ENCODE results near the gene BTRC. TPM values are rescaled to one million over a fixed set of nuclear protein-coding genes. Genes with fewer than 3 reads are reported as not detected.
"Not testable (repeated sequence)": the region's sequence is repeated elsewhere in the genome, so short reads cannot be mapped to it uniquely, and the experiment has no call there.

BTRC gene
- 10 to 100 TPM; 14.3 to 14.8 TPM for total RNA-seq

DNA sequence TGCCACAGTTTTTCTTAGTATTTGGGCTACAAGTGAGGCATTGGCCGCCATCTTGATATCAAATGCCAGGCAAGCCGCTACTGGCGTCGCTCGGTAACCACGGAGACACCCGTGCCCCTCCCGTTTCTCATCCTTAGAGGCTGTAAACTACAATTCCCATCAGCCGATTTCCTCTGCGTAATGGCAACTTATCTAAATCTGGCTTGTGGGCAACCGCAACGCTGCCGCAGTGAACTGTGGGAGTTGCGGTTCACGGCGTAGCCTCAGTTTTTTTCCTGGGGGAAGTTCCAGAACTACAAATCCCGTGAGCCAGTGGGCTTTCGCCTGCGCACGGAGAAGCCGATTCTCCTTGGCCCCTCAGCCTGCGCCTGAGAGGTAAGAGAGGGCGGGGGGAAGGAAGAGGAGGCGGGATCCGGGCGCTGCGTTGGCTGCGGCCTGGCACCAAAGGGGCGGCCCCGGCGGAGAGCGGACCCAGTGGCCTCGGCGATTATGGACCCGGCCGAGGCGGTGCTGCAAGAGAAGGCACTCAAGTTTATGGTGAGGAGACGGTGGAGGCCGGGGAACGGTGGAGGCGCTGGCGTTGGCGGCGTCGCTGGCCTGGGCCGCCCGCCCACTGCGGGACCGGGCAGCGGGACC lies at the start of gene BTRC:
Gene BTRC (plus strand): TSS at position 474 of the 636 bp plus-strand sequence. CDS start 16 bp downstream, at position 490.
- CTCF ChIA-PET: no interaction called here
- peaks cover 27% of the 10 kb centered on the region for H3K4me1 Mint-ChIP-seq
- POLR2A ChIA-PET: no interaction called here
- H3K4me3 Mint-ChIP-seq: peak within 1 kb of the TSS; percentile 90
- H3K9me3 Mint-ChIP-seq: no peaks in the 10 kb centered on the region
- peaks cover 15% of the 10 kb centered on the region for H3K27me3 Mint-ChIP-seq
- DNase-seq: peak; percentile 98
- H3K27ac Mint-ChIP-seq: peak within 1 kb of the TSS; percentile 96
- H3K36me3 Mint-ChIP-seq (ENCODE audit: low read depth): peaks cover 6% of the 10 kb centered on the region

DNA sequence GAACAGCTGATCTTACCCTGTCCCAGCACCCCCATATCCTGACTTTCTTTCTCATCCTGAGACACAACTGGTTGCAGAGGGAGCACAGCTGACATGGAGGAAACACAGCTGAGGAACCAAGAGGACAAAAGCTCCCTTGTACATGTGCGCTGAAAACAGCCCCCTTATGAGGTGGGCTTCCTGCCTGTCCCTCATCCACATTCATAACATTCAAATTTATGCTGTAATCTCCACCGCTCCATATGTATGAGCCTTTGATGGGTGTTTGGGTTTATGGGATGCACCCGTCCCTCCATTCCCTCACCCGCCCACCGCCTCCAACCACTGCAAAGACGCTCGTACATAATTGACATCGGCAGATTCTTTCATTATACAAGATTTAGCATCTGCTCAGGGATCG lies 49.6 kb upstream of the BTRC start:
- ChIA-PET CTCF (no interaction called here), POLR2A (no interaction called here)
- Mint-ChIP-seq H3K27ac (no peak overlapping the region), H3K4me3 (no peak overlapping the region), H3K27me3 (peaks cover 28% of the 10 kb centered on the region), H3K9me3 (no peaks in the 10 kb centered on the region), H3K4me1 (no peaks in the 10 kb centered on the region), H3K36me3 (ENCODE audit: low read depth) (no peaks in the 10 kb centered on the region)
- no peak for DNase-seq

DNA sequence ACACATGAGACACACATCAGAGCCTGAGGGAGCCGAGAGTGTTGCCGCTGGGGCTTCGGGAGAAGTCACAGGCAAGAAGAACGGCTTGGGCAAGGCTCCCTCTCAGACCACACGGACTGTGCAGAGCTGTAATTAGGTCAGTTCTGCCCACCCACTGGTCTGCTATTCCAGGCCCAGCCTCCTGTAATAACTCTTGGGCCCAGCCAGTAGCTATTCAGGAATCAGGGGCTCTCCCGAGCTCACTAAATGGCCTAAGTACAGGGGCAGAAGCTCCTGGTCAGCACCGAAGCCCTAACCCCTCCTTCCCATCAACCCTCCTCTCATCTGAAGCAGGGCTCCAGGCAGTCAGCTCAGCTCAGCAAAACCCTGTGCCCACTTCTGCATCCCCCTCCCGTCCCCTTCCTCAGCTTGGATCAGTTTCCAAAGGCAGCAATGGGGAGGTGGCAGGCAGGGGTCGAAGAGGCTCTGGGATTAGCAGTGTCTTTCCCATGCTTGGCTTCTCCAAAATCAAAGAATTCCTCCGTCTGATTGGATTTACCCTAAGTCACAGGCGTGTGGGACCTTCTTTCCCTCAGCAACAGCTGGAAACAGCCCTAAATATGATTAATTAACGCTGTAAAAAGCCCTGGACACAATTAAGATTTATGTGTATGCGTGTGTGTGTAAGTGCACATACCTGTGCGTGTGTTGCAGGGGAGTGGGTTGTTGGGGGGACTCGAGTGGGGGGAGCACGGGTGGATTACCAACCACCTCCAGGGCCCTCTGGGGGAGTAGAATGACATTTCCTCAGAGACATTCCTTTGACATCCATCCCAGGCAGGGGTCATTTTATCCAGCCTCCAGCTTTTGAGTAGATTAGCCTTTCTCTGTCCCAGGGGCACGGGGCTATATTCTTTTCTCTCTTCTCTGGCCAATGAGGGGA lies 48.4 kb upstream of the BTRC start:
- Mint-ChIP-seq H3K4me3 (no peak overlapping the region), H3K27me3 (peaks cover 33% of the 10 kb centered on the region), H3K36me3 (ENCODE audit: low read depth) (no peaks in the 10 kb centered on the region), H3K9me3 (no peaks in the 10 kb centered on the region), H3K27ac (no peak overlapping the region), H3K4me1 (peaks cover 2% of the 10 kb centered on the region)
- DNase-seq: no peak
- ChIA-PET POLR2A (no interaction called here), CTCF (interaction anchor here (0.6 to 0.7 kb wide), 2 partner anchors 14 to 84 kb away, joined by 3 to 4 read pairs; no protein-coding TSS in a partner anchor)

DNA sequence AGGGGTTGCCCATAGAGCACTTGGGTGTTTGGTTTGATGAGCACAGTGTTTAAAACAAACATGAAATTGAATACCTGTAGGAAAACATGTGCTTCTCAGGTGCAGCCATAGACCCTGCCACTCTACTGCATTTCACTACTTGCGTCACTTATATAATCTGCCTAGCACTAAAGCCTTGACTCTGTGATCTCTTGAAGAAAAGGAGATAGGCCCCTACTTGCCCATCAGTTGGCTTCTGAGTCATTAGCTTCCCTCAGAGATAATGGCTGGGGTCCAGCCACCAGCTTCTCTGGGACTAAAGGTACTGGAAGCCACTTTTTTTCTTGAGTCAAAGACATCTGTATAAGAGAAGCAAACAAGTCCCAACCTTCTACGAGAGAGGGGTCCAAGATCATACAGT lies 45.9 kb upstream of the BTRC start:
- peaks cover 48% of the 10 kb centered on the region for H3K27me3 Mint-ChIP-seq
- no peak overlapping the region for H3K4me3 Mint-ChIP-seq
- CTCF ChIA-PET: interaction anchor here (1.2 kb wide), 1 partner anchor 34 kb away, joined by 4 read pairs; no protein-coding TSS in a partner anchor
- no peaks in the 10 kb centered on the region for H3K9me3 Mint-ChIP-seq
- H3K27ac Mint-ChIP-seq: no peak overlapping the region
- H3K36me3 Mint-ChIP-seq (ENCODE audit: low read depth): no peaks in the 10 kb centered on the region
- POLR2A ChIA-PET: no interaction called here
- DNase-seq: no peak
- H3K4me1 Mint-ChIP-seq: peaks cover 6% of the 10 kb centered on the region

DNA sequence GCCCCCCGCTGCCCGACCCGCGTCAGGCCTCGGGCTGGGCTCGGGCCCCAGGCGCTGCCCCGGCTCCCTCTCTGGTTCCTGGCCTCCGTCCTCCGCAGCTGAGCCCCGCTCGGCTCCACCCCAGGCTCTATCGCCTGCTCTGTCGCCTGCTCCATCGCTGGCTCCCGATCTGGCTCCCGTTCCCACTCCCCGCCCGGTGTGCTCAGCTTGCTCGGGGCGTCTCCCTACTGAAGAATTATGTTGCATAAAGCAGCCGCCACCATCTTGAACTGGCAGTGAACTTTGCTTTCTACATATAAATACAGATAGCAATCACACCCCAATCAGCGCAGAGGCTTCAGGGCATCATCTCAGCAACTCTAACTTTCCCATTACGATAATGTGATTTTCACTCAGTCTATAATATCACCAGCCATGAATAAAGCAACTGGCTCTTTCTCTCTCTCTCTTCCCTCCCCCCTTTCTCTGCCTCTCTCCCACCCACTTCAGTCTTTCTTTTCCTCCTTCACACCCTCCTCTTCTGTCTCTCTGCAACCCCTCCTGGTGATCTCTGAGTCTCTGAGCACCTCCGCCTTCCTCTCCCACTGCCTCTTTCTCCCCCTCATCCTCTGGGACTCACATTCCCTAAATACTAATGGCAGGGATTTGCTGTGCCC lies 43.3 kb upstream of the BTRC start:
- Mint-ChIP-seq H3K4me3 (no peak overlapping the region), H3K9me3 (no peaks in the 10 kb centered on the region), H3K27me3 (peaks cover 47% of the 10 kb centered on the region), H3K27ac (no peak overlapping the region), H3K36me3 (ENCODE audit: low read depth) (no peaks in the 10 kb centered on the region), H3K4me1 (peaks cover 6% of the 10 kb centered on the region)
- CTCF ChIA-PET: interaction anchor here (0.7 to 1.3 kb wide), 3 partner anchors 133 to 169 kb away, joined by 3 to 4 read pairs (median 3); no protein-coding TSS in a partner anchor
- DNase-seq: no peak
- POLR2A ChIA-PET: no interaction called here

DNA sequence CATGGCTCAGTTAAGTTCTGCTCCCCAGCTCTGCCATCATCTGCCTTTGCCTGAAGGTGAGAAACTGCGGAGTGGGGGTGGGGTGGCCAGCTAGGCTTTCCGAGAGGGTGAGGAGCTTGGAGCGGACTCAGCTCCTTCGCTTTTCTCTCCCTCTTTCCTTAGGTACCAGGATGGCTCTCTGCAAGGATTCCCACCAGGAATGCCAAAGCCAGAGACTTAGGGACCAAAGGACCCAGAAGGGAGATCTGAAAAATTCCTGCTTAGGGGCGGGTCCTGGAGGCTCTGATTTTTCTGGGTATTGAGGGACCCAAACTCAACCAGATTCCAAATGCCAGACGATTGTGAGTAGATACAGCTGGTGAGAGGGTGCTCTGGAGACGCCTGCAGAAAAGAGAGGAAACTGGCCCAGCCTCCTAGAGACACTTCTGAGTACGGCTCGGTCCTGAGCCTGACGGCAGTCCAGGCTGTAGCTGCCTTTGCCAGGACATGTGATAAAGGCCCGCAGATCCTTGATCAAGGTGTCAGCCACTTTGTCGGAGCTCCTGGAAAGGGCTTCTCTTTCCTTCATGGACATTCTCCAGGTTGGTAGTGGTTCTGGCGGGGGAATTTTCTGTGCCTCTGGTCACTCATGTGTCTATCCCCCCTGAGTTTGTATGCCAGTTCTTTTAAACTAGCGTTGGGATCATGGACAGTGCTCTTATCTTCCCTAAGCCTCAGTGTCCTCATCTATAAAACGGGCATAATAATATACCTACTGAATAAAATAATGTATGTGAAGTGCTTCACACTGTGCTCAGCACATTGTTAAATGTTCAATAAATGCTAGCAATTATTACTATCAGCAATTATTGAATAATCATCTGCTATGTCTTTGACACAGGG lies 42.5 kb upstream of the BTRC start:
- Mint-ChIP-seq H3K27ac (no peak overlapping the region), H3K4me1 (peaks cover 6% of the 10 kb centered on the region), H3K4me3 (no peak overlapping the region), H3K36me3 (ENCODE audit: low read depth) (no peaks in the 10 kb centered on the region), H3K27me3 (peaks cover 47% of the 10 kb centered on the region), H3K9me3 (no peaks in the 10 kb centered on the region)
- DNase-seq: no peak
- POLR2A ChIA-PET: no interaction called here
- CTCF ChIA-PET: interaction anchor here (0.5 to 1.3 kb wide), 5 partner anchors 130 to 251 kb away, joined by 3 to 4 read pairs (median 4); no protein-coding TSS in a partner anchor

DNA sequence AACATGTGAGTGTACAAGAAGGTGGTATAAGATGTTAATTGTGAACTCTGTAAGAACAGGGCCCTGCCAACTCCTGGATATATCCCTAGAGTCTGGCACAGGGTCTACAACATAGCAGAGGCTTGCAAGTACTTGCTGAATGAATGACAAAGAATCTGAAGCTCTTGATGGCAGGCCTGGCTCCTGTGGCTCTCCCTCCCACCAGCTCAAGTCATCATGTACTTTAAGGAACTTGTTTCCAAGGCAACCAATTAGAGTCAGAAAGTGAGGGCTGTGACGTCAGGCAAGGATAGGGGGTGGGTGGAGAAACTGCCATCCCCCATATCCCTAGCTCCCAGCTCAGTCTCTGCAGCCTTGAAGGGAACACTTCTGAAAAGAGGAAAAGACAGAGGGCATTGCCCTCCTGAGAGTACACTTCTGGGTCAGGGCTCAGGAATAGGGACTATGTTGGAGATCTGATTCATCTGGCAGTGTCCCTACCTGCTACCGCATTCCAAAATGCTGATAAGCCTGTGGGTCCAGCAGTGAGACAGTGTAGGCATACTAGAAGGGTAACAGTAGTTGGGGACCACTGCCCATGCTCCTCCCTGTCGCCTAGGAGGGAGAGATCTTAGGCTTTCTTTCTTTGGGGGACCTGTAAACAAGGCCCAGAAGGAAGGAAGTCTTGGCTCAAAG lies 34.6 kb upstream of the BTRC start:
- Mint-ChIP-seq H3K4me3 (no peak overlapping the region), H3K27ac (no peak overlapping the region), H3K36me3 (ENCODE audit: low read depth) (no peaks in the 10 kb centered on the region), H3K4me1 (no peaks in the 10 kb centered on the region), H3K9me3 (no peaks in the 10 kb centered on the region), H3K27me3 (peaks cover 15% of the 10 kb centered on the region)
- no peak for DNase-seq
- POLR2A ChIA-PET: no interaction called here
- CTCF ChIA-PET: interaction anchor here (0.6 to 1.2 kb wide), 5 partner anchors 14 to 1238 kb away, joined by 3 read pairs; partner anchors contain the start of gene CPN1

DNA sequence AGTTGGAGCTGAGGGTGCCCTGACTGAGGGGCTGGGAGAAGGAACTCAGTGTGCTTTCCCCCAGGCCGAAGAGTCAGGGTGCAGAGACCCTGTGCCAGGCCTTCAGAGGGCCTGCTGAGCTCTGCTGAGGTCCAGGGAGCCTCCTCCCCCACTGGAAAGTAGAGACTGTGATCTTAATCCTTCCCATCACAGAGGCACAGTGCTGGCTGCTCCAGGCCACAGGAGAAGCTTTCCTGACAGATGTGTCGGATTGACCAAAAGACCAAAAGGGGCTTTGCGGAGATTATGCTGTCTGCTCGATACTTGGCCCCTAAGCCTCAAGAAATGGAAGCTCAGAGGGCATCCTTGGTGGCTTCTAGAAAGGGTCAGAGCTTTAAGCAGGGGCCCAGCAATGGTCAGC lies 32.9 kb upstream of the BTRC start:
- ChIA-PET POLR2A (interaction anchor here (0.7 kb wide), 1 partner anchor 1183 kb away, joined by 3 read pairs; the partner anchor contains the start of gene SUFU), CTCF (interaction anchor here (1.4 kb wide), 1 partner anchor 12 kb away, joined by 6 read pairs; no protein-coding TSS in a partner anchor)
- no peak overlapping the region for H3K27ac Mint-ChIP-seq
- no peaks in the 10 kb centered on the region for H3K4me1 Mint-ChIP-seq
- H3K36me3 Mint-ChIP-seq (ENCODE audit: low read depth): no peaks in the 10 kb centered on the region
- H3K9me3 Mint-ChIP-seq: no peaks in the 10 kb centered on the region
- no peak for DNase-seq
- H3K4me3 Mint-ChIP-seq: no peak overlapping the region
- peaks cover 22% of the 10 kb centered on the region for H3K27me3 Mint-ChIP-seq

DNA sequence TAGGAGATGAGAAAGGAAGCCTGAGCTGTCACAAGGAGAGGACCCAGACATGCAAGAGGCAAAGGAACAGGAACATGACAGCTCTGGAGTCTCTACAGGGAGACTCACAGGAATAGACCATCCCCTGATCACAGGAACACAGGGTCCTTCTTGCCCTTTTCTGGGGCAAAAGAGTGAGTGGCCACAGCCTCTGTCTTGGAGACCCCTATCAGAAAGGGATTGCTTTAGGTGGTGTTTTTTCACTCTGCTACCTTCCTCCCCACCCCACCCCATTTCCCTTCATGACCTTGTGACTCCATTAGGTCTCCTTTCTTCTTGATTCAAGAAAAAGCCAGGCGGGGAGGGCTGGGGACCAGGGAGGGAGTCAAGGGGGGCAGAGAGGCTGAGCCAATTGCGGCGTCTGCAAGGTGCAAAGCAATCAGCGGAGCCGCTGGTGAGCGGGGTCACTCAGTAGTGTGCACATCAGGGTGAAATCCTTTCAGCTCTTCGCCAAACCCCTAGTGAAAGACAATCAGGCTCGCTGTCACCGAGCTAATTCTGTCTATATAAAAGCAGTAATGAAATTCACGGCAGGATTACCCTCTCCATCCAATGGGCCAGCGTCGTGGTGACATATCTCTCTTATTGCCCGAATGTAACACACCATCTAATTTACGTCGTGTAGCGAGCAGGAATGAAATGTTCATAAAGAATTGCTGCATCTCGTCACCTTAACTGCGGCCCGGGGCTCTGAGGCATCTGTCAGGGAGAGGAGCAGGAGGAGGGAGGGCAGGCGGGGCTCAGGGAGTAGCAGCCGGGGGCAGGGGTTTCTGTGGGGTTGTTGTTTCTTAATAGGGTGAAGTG lies 31.5 kb upstream of the BTRC start:
- H3K27me3 Mint-ChIP-seq: peaks cover 22% of the 10 kb centered on the region
- ChIA-PET POLR2A (no interaction called here), CTCF (no interaction called here)
- no peak overlapping the region for H3K4me3 Mint-ChIP-seq
- H3K27ac Mint-ChIP-seq: no peak overlapping the region
- no peaks in the 10 kb centered on the region for H3K36me3 Mint-ChIP-seq (ENCODE audit: low read depth)
- H3K9me3 Mint-ChIP-seq: no peaks in the 10 kb centered on the region
- no peaks in the 10 kb centered on the region for H3K4me1 Mint-ChIP-seq
- DNase-seq: no peak

DNA sequence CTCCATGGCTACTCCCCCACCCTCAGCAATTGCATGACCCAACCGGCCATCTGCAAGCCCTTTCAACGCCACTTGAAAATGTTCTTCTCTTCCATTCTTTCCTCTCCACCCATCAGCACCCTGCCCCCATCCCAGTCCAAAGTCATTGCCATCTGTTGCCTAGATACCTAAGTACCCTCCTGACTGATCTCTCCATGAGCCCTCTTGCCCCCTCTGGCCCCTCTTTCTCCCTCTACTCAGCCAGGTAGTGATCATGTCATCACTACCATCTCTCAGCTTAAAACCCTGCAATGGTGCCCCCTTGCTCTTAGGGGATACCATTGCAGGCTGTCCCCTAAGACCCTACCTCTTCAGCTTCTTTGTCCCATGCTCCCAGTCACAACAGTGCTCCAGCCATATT lies 30.5 kb upstream of the BTRC start:
- POLR2A ChIA-PET: no interaction called here
- no peak overlapping the region for H3K4me3 Mint-ChIP-seq

DNA sequence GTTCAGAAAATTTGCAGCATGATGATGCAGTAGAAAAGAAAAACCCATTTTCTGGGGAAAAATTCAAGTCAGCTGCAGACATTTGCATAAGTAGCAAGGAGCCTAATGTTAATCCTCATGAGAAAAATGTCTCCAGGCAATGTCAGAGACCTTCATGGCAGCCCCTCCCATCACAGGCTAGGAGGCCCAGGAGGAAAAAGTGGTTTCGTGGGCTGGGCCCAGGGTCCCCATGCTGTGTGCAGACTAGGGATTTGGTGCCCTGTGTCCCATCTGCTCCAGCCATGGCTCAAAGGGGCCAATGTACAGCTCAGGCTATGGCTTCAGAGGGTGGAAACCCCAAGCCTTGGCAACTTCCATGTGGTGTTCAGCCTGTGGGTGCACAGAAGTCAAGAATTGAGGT lies 26.5 kb upstream of the BTRC start:
- CTCF ChIA-PET: not testable (repeated sequence)

More for the DNA sequence above, 30.5 kb upstream of the BTRC start:
- DNase-seq: no peak
- H3K27me3 Mint-ChIP-seq: peaks cover 18% of the 10 kb centered on the region
- CTCF ChIA-PET: interaction anchor here (0.6 kb wide), 1 partner anchor 14 kb away, joined by 6 read pairs; no protein-coding TSS in a partner anchor
- H3K4me1 Mint-ChIP-seq: no peaks in the 10 kb centered on the region
- no peak overlapping the region for H3K27ac Mint-ChIP-seq
- no peaks in the 10 kb centered on the region for H3K9me3 Mint-ChIP-seq
- no peaks in the 10 kb centered on the region for H3K36me3 Mint-ChIP-seq (ENCODE audit: low read depth)

More for the DNA sequence above, 26.5 kb upstream of the BTRC start:
- POLR2A ChIA-PET; H3K36me3 Mint-ChIP-seq (ENCODE audit: low read depth); DNase-seq; H3K4me3 Mint-ChIP-seq; H3K4me1 Mint-ChIP-seq; H3K27ac Mint-ChIP-seq; H3K9me3 Mint-ChIP-seq: not testable (repeated sequence)
- peaks cover 27% of the 10 kb centered on the region for H3K27me3 Mint-ChIP-seq

All from activated CD4-positive, alpha-beta T cell treated with anti-CD3 and anti-CD28 coated beads, Interleukin-2, amount 10 ng/mL, durations not matched to agents 7 days and 5 days (primary cell).